Astrocyte (in vitro differentiated cells and primary cell): ENCODE results near the gene ROR2. TPM values are rescaled to one million over a fixed set of nuclear protein-coding genes. Genes with fewer than 3 reads are reported as not detected.

Experiments
- DNase-seq: peaks from one replicate; pipeline ENCODE4 v3.0.0-alpha.2; 2010; ENCODE audit warnings: low read depth
- FAIRE-seq: peaks from 2 replicates; lab custom pipeline; 2011; peaks lifted over from hg19 to GRCh38; lab: Jason Lieb, UNC
- H2AFZ ChIP-seq: 2 replicates; pipeline ENCODE4 v1.6.0; 2012; ENCODE audit warnings: low read depth, low read length, inconsistent platforms
- H3K27ac ChIP-seq: 2 replicates; pipeline ENCODE4 v1.5.1; 2011; ENCODE audit warnings: low read depth, low read length, inconsistent platforms
- H3K27me3 ChIP-seq: 2 replicates; pipeline ENCODE4 v1.6.0; 2011; ENCODE audit warnings: low read length, inconsistent platforms; ENCODE audit not compliant: insufficient read depth
- H3K36me3 ChIP-seq: 2 replicates; pipeline ENCODE4 v1.5.1; 2011; ENCODE audit warnings: low read length, inconsistent platforms; ENCODE audit not compliant: insufficient read depth
- H3K4me1 ChIP-seq: 2 replicates; pipeline ENCODE4 v1.5.1; 2011; ENCODE audit warnings: low read length, inconsistent platforms; ENCODE audit not compliant: insufficient read depth
- H3K4me2 ChIP-seq: 2 replicates; pipeline ENCODE4 v1.6.0; 2012; ENCODE audit warnings: low read length, inconsistent platforms
- H3K4me3 ChIP-seq: 2 replicates; pipeline ENCODE4 v1.5.1; 2011; ENCODE audit warnings: low read depth, mild to moderate bottlenecking, low read length, inconsistent platforms; ENCODE audit not compliant: insufficient read depth
- H3K79me2 ChIP-seq: 2 replicates; pipeline ENCODE4 v1.6.0; 2012; ENCODE audit warnings: mild to moderate bottlenecking, low read length, inconsistent platforms; ENCODE audit not compliant: insufficient read depth
- H3K9ac ChIP-seq: 2 replicates; pipeline ENCODE4 v1.6.0; 2012; ENCODE audit warnings: mild to moderate bottlenecking, low read length, inconsistent platforms
- H3K9me3 ChIP-seq: 2 replicates; pipeline ENCODE4 v1.5.1; 2012; ENCODE audit warnings: low read depth, mild to moderate bottlenecking, low read length, inconsistent platforms; ENCODE audit not compliant: insufficient read depth
- H4K20me1 ChIP-seq: 2 replicates; pipeline ENCODE4 v1.6.0; 2012; ENCODE audit warnings: low read length, inconsistent platforms; ENCODE audit not compliant: insufficient read depth
- H3K27ac Mint-ChIP-seq: one replicate; pipeline ENCODE4 v1.8.0; 2021; ENCODE audit warnings: mild to moderate bottlenecking, mixed read lengths; ENCODE audit not compliant: unreplicated experiment
- H3K27me3 Mint-ChIP-seq: one replicate; pipeline ENCODE4 v1.8.0; 2021; ENCODE audit warnings: low read depth, mixed read lengths; ENCODE audit not compliant: unreplicated experiment
- H3K36me3 Mint-ChIP-seq: one replicate; pipeline ENCODE4 v1.8.0; 2021; ENCODE audit warnings: low read depth, mixed read lengths; ENCODE audit not compliant: unreplicated experiment
- H3K4me1 Mint-ChIP-seq: one replicate; pipeline ENCODE4 v1.8.0; 2021; ENCODE audit warnings: low read depth, mixed read lengths; ENCODE audit not compliant: unreplicated experiment
- H3K4me3 Mint-ChIP-seq: one replicate; pipeline ENCODE4 v1.8.0; 2021; ENCODE audit warnings: mild to moderate bottlenecking, moderate library complexity, mixed read lengths; ENCODE audit not compliant: unreplicated experiment
- H3K9me3 Mint-ChIP-seq: one replicate; pipeline ENCODE4 v1.8.0; 2021; ENCODE audit warnings: mild to moderate bottlenecking, mixed read lengths; ENCODE audit not compliant: unreplicated experiment
- EZH2 ChIP-seq: IDR thresholded peaks from 2 replicates; pipeline ENCODE4 v1.6.1; 2012; ENCODE audit warnings: mild to moderate bottlenecking, low read length, inconsistent platforms; ENCODE audit not compliant: insufficient read depth
- total RNA-seq: library from RNA; stranded (reverse); gene quantifications from 2 replicates; pipeline ENCODE4 v1.2.1, GENCODE V29; 2021
- TF ChIP-seq, protein P1 (sequence below): IDR thresholded peaks from 2 replicates; pipeline ENCODE4 v1.5.1; 2011; ENCODE audit warnings: low read depth, mild to moderate bottlenecking, inconsistent platforms, low read length, moderate library complexity; ENCODE audit not compliant: insufficient read depth

ROR2 gene
- total RNA-seq, 1 donor from 2014 or later, result 4.9 TPM

DNA sequence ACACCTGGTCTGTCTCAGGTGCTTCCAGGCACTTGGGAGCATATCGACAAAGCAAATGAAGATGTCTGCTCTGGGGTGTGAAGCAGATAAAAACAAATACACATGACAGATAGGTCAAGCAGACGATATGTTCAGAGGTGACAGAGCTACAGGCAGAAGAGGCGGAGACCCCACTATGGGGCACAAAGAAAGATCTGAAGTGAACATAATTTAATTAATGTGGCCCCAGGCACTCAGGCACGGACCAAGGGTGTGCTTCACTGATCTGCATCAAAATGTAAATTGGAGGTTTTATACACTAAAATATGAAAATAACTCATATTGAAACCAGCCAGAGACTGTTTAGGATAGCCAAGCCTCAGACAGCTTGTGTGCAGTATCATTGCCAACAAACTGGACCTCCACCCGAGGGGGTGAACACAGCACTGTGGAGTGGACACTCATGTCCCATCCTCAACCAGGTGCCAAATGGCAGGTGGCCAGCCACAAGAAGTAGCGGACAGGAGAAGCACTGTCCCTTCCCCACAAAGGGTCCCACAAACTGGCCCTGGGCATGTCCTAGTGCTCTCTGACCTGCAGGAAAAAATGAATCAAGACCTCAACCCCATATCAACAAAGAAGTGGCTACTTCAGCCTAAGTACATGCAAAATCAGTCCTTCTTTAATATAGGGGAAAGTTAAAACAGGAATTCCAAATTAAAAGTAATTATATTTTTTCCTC lies 29.2 kb downstream of the ROR2 start:
- FAIRE-seq, result no peak
- H3K9ac ChIP-seq, result no peak overlapping the region
- Mint-ChIP-seq H3K36me3 (peaks cover 2% of the 10 kb centered on the region), H3K27me3 (peaks cover 7% of the 10 kb centered on the region), H3K9me3 (peaks cover 5% of the 10 kb centered on the region), H3K4me3 (no peak overlapping the region), H3K4me1 (peaks cover 9% of the 10 kb centered on the region), H3K27ac (no peak overlapping the region)
- H3K4me2 ChIP-seq, result no peak overlapping the region
- no peaks in the 10 kb centered on the region for H3K36me3 ChIP-seq
- H2AFZ ChIP-seq, result no peak overlapping the region
- no peak for DNase-seq
- H3K27ac ChIP-seq, result no peak overlapping the region
- H3K4me3 ChIP-seq, result no peak overlapping the region
- no peaks in the 10 kb centered on the region for H3K79me2 ChIP-seq
- TF ChIP-seq EZH2, result no peak
- TF ChIP-seq, protein P1, sequence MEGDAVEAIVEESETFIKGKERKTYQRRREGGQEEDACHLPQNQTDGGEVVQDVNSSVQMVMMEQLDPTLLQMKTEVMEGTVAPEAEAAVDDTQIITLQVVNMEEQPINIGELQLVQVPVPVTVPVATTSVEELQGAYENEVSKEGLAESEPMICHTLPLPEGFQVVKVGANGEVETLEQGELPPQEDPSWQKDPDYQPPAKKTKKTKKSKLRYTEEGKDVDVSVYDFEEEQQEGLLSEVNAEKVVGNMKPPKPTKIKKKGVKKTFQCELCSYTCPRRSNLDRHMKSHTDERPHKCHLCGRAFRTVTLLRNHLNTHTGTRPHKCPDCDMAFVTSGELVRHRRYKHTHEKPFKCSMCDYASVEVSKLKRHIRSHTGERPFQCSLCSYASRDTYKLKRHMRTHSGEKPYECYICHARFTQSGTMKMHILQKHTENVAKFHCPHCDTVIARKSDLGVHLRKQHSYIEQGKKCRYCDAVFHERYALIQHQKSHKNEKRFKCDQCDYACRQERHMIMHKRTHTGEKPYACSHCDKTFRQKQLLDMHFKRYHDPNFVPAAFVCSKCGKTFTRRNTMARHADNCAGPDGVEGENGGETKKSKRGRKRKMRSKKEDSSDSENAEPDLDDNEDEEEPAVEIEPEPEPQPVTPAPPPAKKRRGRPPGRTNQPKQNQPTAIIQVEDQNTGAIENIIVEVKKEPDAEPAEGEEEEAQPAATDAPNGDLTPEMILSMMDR, result no peak
- H4K20me1 ChIP-seq, result no peaks in the 10 kb centered on the region
- no peaks in the 10 kb centered on the region for H3K9me3 ChIP-seq
- H3K27me3 ChIP-seq, result peaks cover 4% of the 10 kb centered on the region
- H3K4me1 ChIP-seq, result no peaks in the 10 kb centered on the region

DNA sequence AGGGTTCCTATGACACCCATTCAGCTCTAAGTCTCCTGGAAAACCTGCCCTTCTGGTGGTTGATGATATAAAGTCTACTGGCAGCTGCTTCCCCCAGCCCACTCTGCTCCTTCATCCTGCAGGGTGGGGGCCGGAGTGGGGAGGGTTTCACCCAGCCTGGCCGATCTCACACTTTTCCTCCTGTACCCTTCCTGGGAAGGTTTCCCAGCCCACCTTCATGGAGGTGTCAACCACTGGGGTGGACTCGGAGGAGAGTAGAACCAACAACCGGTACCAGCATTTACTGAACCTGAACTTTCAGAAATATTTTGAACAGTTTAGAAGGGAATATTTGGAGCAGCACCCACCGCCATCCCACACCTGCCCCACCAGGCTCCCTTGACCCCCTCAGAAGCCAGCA lies 30.4 kb downstream of the ROR2 start:
- peaks cover 7% of the 10 kb centered on the region for H3K9me3 Mint-ChIP-seq
- Histone ChIP-seq H4K20me1 (no peaks in the 10 kb centered on the region), H3K27ac (no peak overlapping the region), H3K4me3 (no peak overlapping the region), H3K36me3 (no peaks in the 10 kb centered on the region), H2AFZ (no peak overlapping the region), H3K27me3 (peaks cover 4% of the 10 kb centered on the region), H3K9ac (no peak overlapping the region), H3K4me1 (no peaks in the 10 kb centered on the region), H3K4me2 (no peak overlapping the region), H3K79me2 (no peaks in the 10 kb centered on the region), H3K9me3 (no peaks in the 10 kb centered on the region)
- peaks cover 9% of the 10 kb centered on the region for H3K4me1 Mint-ChIP-seq
- peaks cover 2% of the 10 kb centered on the region for H3K36me3 Mint-ChIP-seq
- DNase-seq (no peak), FAIRE-seq (no peak)
- no peak overlapping the region for H3K27ac Mint-ChIP-seq
- TF ChIP-seq, protein P1, result no peak
- no peak for TF ChIP-seq EZH2
- H3K27me3 Mint-ChIP-seq, result peaks cover 7% of the 10 kb centered on the region
- no peak overlapping the region for H3K4me3 Mint-ChIP-seq

DNA sequence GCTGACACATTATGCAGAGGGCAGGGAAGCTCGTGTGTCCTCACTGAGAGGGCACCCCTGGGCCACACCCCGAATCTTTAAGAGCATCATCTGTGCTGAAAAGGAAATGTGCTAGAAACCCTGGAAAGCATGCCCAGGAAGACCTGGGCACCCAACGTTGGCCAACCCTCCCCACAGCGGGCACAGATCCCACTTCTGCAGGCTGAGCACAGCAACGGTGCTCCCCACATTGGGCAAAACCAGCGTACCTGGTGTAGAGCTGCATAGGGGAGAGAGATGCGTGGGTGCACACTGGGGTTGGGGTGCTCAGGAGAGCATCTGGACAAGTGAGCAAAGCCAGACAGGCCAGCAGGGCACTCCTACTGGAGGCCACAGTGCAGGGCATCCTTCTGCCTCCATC lies 32.6 kb downstream of the ROR2 start:
- DNase-seq (no peak), FAIRE-seq (no peak)
- no peak for TF ChIP-seq EZH2
- TF ChIP-seq, protein P1, result no peak
- Mint-ChIP-seq H3K4me1 (peaks cover 6% of the 10 kb centered on the region), H3K4me3 (no peak overlapping the region), H3K27me3 (peaks cover 5% of the 10 kb centered on the region), H3K36me3 (peaks cover 2% of the 10 kb centered on the region), H3K27ac (no peak overlapping the region), H3K9me3 (peaks cover 7% of the 10 kb centered on the region)
- Histone ChIP-seq H3K4me2 (no peak overlapping the region), H3K27me3 (peaks cover 4% of the 10 kb centered on the region), H3K9me3 (no peaks in the 10 kb centered on the region), H3K4me3 (no peak overlapping the region), H3K9ac (no peak overlapping the region), H3K4me1 (no peaks in the 10 kb centered on the region), H3K36me3 (no peaks in the 10 kb centered on the region), H2AFZ (no peak overlapping the region), H4K20me1 (no peaks in the 10 kb centered on the region), H3K79me2 (no peaks in the 10 kb centered on the region), H3K27ac (no peak overlapping the region)
